ENCODE data around the gene FHL2. TPM values are rescaled to one million over a fixed set of nuclear protein-coding genes. Genes with fewer than 3 reads are reported as not detected.

FHL2 gene, protein sequence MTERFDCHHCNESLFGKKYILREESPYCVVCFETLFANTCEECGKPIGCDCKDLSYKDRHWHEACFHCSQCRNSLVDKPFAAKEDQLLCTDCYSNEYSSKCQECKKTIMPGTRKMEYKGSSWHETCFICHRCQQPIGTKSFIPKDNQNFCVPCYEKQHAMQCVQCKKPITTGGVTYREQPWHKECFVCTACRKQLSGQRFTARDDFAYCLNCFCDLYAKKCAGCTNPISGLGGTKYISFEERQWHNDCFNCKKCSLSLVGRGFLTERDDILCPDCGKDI
- total RNA-seq, result 10 to 100 TPM; 41.8 to 75.9 (median 65.3) TPM

DNA sequence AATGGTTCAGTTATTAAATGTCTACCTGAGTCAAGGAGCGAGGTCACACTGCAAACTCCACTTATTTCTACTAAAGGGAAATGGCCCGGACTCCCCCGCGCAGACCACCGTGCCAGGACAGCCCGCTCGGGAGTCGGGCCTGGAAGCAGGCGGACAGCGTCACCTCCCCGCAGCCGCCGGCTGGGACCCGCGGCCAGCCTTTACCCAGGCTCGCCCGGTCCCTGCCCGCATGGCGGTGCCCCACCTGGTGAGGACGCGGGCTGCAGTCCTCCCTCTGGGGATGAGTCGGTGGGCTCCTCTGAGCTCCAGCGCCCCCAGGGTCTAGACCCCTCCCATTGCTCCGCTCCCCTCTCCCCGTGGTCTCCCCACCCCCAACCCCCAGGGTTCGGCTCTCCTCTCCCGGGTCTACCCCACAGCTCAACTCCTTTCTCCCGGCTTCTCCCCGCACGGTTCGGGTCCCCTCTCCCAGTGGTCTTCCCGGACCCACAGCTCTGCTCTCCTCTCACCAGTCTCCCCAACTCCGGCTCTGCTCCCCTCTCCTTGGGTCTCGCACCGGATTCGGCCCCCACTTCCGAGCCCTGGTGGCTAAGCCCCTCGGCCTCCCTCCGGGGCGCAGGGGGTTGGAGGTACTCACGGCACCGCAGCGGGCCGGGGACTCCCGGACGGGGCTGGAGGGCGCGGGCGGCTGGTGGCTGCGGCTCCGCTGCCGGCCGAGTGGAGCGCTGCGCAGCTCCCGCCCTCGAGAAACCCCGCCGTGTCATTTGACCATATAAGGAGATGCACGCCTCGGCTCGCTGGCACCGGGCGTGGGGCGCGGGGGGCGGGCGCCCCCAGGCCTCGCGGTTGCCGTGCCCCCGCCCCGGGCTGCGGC, at the start of gene FHL2:
FHL2 (minus strand) TSS at position 716 of the 871 bp plus-strand sequence. CDS start 12,535 bp downstream, outside the sequence.
- H3K27me3 ChIP-seq, result no peaks in the 10 kb centered on the region
- H3K4me3 ChIP-seq, result peak within 1 kb of the TSS; percentile 50 to 80 (median 75)
- TF ChIP-seq, protein P1, sequence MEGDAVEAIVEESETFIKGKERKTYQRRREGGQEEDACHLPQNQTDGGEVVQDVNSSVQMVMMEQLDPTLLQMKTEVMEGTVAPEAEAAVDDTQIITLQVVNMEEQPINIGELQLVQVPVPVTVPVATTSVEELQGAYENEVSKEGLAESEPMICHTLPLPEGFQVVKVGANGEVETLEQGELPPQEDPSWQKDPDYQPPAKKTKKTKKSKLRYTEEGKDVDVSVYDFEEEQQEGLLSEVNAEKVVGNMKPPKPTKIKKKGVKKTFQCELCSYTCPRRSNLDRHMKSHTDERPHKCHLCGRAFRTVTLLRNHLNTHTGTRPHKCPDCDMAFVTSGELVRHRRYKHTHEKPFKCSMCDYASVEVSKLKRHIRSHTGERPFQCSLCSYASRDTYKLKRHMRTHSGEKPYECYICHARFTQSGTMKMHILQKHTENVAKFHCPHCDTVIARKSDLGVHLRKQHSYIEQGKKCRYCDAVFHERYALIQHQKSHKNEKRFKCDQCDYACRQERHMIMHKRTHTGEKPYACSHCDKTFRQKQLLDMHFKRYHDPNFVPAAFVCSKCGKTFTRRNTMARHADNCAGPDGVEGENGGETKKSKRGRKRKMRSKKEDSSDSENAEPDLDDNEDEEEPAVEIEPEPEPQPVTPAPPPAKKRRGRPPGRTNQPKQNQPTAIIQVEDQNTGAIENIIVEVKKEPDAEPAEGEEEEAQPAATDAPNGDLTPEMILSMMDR (IDR thresholded peaks at IDR 0.05), result peak in 4 of 6 experiments; percentile 37 to 71 (median 67)
- peak; percentile 93 to 96 for TF ChIP-seq POLR2A (IDR thresholded peaks at IDR 0.05)
- no peaks in the 10 kb centered on the region for H3K36me3 ChIP-seq
- DNase-seq, result peak in 2 of 3 donors; percentile 81 to 86
- H3K4me1 ChIP-seq, result peaks cover 0 to 15% (median 5%) of the 10 kb centered on the region in 4 donors
- no peaks in the 10 kb centered on the region for H3K9me3 ChIP-seq
- peak within 1 kb of the TSS; percentile 39 to 95 (median 87) for H3K27ac ChIP-seq

DNA sequence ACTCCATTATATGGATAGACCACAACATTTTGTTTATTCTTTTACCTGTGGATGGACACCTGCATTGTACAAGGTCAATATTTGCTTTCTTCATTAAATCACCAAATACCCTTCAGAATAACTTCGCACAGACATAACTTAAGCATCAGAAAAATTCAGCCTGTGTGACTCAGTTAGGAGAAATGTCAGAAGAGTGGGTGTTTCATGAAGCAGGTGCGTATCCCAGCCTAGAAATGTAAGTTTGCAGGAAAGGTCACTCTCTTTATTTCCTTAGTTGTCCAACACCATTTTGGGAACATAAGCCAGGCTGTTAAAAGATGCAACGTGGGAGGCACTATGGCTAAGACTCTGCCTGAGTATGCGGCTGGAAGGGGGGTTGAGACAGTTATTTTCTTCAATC, 48.6 kb upstream of the FHL2 start:
- TF ChIP-seq POLR2A (IDR thresholded peaks at IDR 0.05), result no peak
- TF ChIP-seq, protein P1 (IDR thresholded peaks at IDR 0.05), result no peak
- Histone ChIP-seq H3K36me3 (no peaks in the 10 kb centered on the region), H3K9me3 (no peaks in the 10 kb centered on the region), H3K4me3 (no peak overlapping the region), H3K27me3 (no peaks in the 10 kb centered on the region), H3K4me1 (no peaks in the 10 kb centered on the region), H3K27ac (peak overlapping the region in 1 of 4 donors; percentile 11)
- DNase-seq, result no peak

DNA sequence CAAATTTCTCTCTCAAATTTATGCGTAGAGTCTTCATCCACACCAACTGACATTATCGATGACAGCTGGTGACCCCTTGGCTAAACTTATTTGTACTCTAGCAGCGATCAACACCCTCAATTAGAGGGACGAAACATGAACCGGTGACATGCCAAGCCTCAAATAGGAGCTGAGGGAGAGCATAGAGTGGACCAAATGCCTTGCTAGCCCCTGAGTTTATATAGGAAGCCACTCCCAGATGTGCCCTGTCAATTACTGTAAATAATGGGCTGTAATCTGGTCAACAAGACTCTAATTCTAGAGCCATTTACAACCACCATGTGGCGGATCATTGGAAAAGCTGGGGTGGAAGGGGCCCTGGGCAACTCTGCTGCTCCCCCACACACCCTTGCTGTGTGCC, 47.6 kb upstream of the FHL2 start:
- no peaks in the 10 kb centered on the region for H3K36me3 ChIP-seq
- H3K27ac ChIP-seq, result no peak overlapping the region
- H3K4me3 ChIP-seq, result no peak overlapping the region
- H3K9me3 ChIP-seq, result no peaks in the 10 kb centered on the region
- H3K4me1 ChIP-seq, result no peaks in the 10 kb centered on the region
- H3K27me3 ChIP-seq, result no peaks in the 10 kb centered on the region
- TF ChIP-seq, protein P1 (IDR thresholded peaks at IDR 0.05), result no peak
- no peak for TF ChIP-seq POLR2A (IDR thresholded peaks at IDR 0.05)
- no peak for DNase-seq

DNA sequence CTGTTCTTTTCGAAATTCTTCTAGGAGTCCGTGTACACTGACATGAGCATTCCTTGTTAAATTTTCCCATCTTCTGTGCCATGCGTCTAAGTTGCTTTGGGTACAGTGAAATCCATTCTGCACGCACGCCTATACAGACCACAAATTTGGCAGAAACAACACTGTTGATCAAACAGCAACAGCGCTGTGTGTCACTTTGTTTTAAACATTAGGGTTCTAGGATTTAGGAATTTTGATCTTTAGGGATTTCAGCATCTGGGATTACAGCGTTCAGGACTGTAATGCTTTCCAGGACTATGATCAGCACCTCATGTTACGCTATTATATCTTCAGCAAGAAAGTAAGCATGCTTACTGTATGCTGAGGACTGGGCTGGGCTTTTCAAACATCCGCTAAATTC, 47.1 kb upstream of the FHL2 start:
- Histone ChIP-seq H3K4me1 (no peaks in the 10 kb centered on the region), H3K27ac (no peak overlapping the region), H3K36me3 (no peaks in the 10 kb centered on the region), H3K27me3 (no peaks in the 10 kb centered on the region), H3K9me3 (no peaks in the 10 kb centered on the region), H3K4me3 (no peak overlapping the region)
- no peak for TF ChIP-seq POLR2A (IDR thresholded peaks at IDR 0.05)
- TF ChIP-seq, protein P1 (IDR thresholded peaks at IDR 0.05), result no peak
- DNase-seq, result no peak

DNA sequence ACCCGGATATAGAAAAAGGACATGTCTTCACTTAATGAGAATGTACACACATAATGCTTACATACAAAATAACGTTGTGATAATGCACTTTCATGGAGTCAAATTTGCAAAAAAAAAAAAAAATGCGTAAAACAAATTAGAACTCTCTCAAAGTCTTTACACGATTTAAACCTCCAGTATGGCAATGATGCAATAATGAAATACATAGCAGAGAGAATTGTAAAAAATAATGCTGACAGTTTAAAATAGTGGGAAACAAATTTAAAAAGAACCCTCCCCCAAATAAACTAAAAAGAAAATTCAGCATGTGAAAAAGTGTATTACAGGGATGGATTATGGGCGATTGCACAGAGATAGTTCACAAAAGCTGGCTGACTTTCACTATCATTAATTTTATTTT, 46.6 kb upstream of the FHL2 start:
- no peak for TF ChIP-seq POLR2A (IDR thresholded peaks at IDR 0.05)
- TF ChIP-seq, protein P1 (IDR thresholded peaks at IDR 0.05), result no peak
- DNase-seq, result no peak
- Histone ChIP-seq H3K9me3 (no peaks in the 10 kb centered on the region), H3K27ac (no peak overlapping the region), H3K4me1 (no peaks in the 10 kb centered on the region), H3K4me3 (no peak overlapping the region), H3K36me3 (no peaks in the 10 kb centered on the region), H3K27me3 (no peaks in the 10 kb centered on the region)

Data from Peyer's patch (tissue), 4 donors.